GM12878 (cell line): ENCODE results near the gene URB1. TPM values are rescaled to one million over a fixed set of nuclear protein-coding genes. Genes with fewer than 3 reads are reported as not detected.

Experiments used
- ATAC-seq: fragments of 200-7000 bp; cut with Tn5 transposase; 3 replicates; pipeline ENCODE4 v1.9.1; 2020; ENCODE audit warnings: mild to moderate bottlenecking, moderate library complexity
- BruUV-seq: library from RNA; stranded (reverse); fragments of 400-500 nt; replicated peaks from 2 replicates; lab custom pipeline; 2021; lab: Mats Ljungman, UMichigan
- CTCF ChIA-PET: fragments of 300-600 bp; sonication (Branson Sonifier 250); formaldehyde crosslinking; extraction: SDS; loops from one replicate; lab custom pipeline; 2021; ENCODE audit warnings: inconsistent platforms; lab: Yijun Ruan, JAX
- POLR2A ChIA-PET: fragments of 350-600 bp; formaldehyde crosslinking; extraction: SDS; loops from one replicate; lab custom pipeline; 2021; ENCODE audit warnings: inconsistent platforms; lab: Charles Lee
- RAD21 ChIA-PET: fragments of 300-600 bp; sonication (Branson Sonifier 250); formaldehyde crosslinking; loops from one replicate; lab custom pipeline; 2023; ENCODE audit warnings: antibody characterized with exemption; ENCODE audit not compliant: unreplicated experiment; lab: Charles Lee
- SMC1A ChIA-PET: fragments of 300-600 bp; sonication (Branson Sonifier 250); formaldehyde crosslinking; loops from one replicate; lab custom pipeline; 2023; ENCODE audit not compliant: unreplicated experiment, uncharacterized antibody; lab: Charles Lee
- DNase-seq: peaks from one replicate; pipeline ENCODE4 v3.0.0-alpha.2; 2011; ENCODE audit warnings: low read depth, low spot score
- FAIRE-seq: peaks from 3 replicates; lab custom pipeline; 2011; peaks lifted over from hg19 to GRCh38; lab: Jason Lieb, UNC
- H2AFZ ChIP-seq: 2 replicates; pipeline ENCODE4 v1.6.0; 2011; ENCODE audit warnings: low read depth, low read length, control low read depth; ENCODE audit not compliant: control insufficient read depth
- H3K27ac ChIP-seq: 2 replicates; pipeline ENCODE4 v1.5.1; 2011; ENCODE audit warnings: control low read depth; ENCODE audit not compliant: control insufficient read depth, insufficient read depth
- H3K27me3 ChIP-seq, 2 experiments: replicated peaks in 1 of 2; 2 replicates each; pipeline versions ENCODE4 v1.6.0 to v1.6.1; 2011; ENCODE audit warnings: low read length in 1 of 2; ENCODE audit not compliant: control insufficient read depth in 2 of 2, insufficient read depth in 2 of 2
- H3K36me3 ChIP-seq, 2 experiments: 2 replicates each; pipeline ENCODE4 v1.5.1; 2011; ENCODE audit warnings: low read length in 1 of 2; ENCODE audit not compliant: control insufficient read depth in 2 of 2, insufficient read depth in 2 of 2
- H3K4me1 ChIP-seq: 2 replicates; pipeline ENCODE4 v1.6.1; 2011; ENCODE audit warnings: mild to moderate bottlenecking, low read length, moderate library complexity, mixed read lengths; ENCODE audit not compliant: control insufficient read depth, insufficient read depth
- H3K4me2 ChIP-seq: 2 replicates; pipeline ENCODE4 v1.6.0; 2011; ENCODE audit warnings: control low read depth; ENCODE audit not compliant: control insufficient read depth, insufficient read depth
- H3K4me3 ChIP-seq: fragments of 200-600 bp; sonication (generic); 2 replicates; pipeline ENCODE4 v1.5.1; 2016
- H3K79me2 ChIP-seq: 2 replicates; pipeline ENCODE4 v1.6.0; 2011; ENCODE audit warnings: low read length; ENCODE audit not compliant: control insufficient read depth, insufficient read depth
- H3K9ac ChIP-seq: 2 replicates; pipeline ENCODE4 v1.8.0; 2011; ENCODE audit warnings: low read length, control low read depth, mixed read lengths; ENCODE audit not compliant: control insufficient read depth, insufficient read depth
- H3K9me3 ChIP-seq: replicated peaks from 3 replicates; pipeline ENCODE4 v1.5.1; 2011; ENCODE audit warnings: mild to moderate bottlenecking, low read length; ENCODE audit not compliant: control insufficient read depth, insufficient read depth
- H4K20me1 ChIP-seq: 2 replicates; pipeline ENCODE4 v1.6.0; 2011; ENCODE audit not compliant: control insufficient read depth, insufficient read depth
- ASH2L ChIP-seq: fragments of 300-600, 200-600 bp; sonication (generic); IDR thresholded peaks from 2 replicates; pipeline ENCODE4 v1.6.1; 2017; ENCODE audit warnings: low read depth, mild to moderate bottlenecking, borderline replicate concordance
- ATF3 ChIP-seq: IDR thresholded peaks from 2 replicates; pipeline ENCODE4 v1.6.1; 2011; ENCODE audit warnings: low read depth, mild to moderate bottlenecking, low read length, moderate library complexity, borderline replicate concordance; ENCODE audit errors: extremely low read depth
- CBX3 ChIP-seq: fragments of 200-600 bp; sonication (generic); IDR thresholded peaks from 2 replicates; pipeline ENCODE4 v1.6.1; 2016; ENCODE audit warnings: low read depth, borderline replicate concordance
- E2F8 ChIP-seq: fragments of 450-650 bp; IDR thresholded peaks from 2 replicates; pipeline ENCODE4 v1.6.1; 2018; ENCODE audit warnings: mild to moderate bottlenecking, low read depth, moderate library complexity; ENCODE audit not compliant: partially characterized antibody
- HDAC2 ChIP-seq: fragments of 200-600 bp; sonication (generic); IDR thresholded peaks from 2 replicates; pipeline ENCODE4 v1.6.1; 2017
- HDAC6 ChIP-seq: fragments of 200-600 bp; sonication (generic); IDR thresholded peaks from one replicate; pipeline ENCODE4 v1.8.0; 2017; ENCODE audit warnings: antibody characterized with exemption; ENCODE audit not compliant: unreplicated experiment
- MEF2A ChIP-seq: IDR thresholded peaks from 2 replicates; pipeline ENCODE4 v1.6.1; 2011; ENCODE audit warnings: low read depth, mild to moderate bottlenecking, low read length, moderate library complexity; ENCODE audit not compliant: insufficient read depth
- MYB ChIP-seq: fragments of 150-350 bp; IDR thresholded peaks from 2 replicates; pipeline ENCODE4 v1.6.1; 2014; ENCODE audit warnings: mild to moderate bottlenecking, low read depth, low read length, borderline replicate concordance
- NBN ChIP-seq: fragments of 450-650 bp; IDR thresholded peaks from 2 replicates; pipeline ENCODE4 v1.6.1; 2016
- PKNOX1 ChIP-seq: fragments of 450-650 bp; IDR thresholded peaks from 2 replicates; pipeline ENCODE4 v1.6.1; 2016; ENCODE audit warnings: mild to moderate bottlenecking
- SMARCA5 ChIP-seq: fragments of 450-650 bp; IDR thresholded peaks from 2 replicates; pipeline ENCODE4 v1.6.1; 2017; ENCODE audit warnings: mild to moderate bottlenecking
- SREBF1 ChIP-seq: IDR thresholded peaks from 2 replicates; pipeline ENCODE4 v1.6.1; 2012; ENCODE audit warnings: mild to moderate bottlenecking, low read length
- ZNF274 ChIP-seq: IDR thresholded peaks from one replicate; pipeline ENCODE4 v1.8.0; 2011; ENCODE audit not compliant: insufficient read length, insufficient read depth
- ZZZ3 ChIP-seq: IDR thresholded peaks from 2 replicates; pipeline ENCODE4 v1.6.1; 2011; ENCODE audit warnings: low read depth; ENCODE audit not compliant: control insufficient read depth, insufficient read length
- WGBS: methylation state at CpG from one replicate; pipeline ENCODE4 v1.1.6; 2016; ENCODE audit warnings: low lambda C conversion rate; ENCODE audit not compliant: insufficient replicate concordance, insufficient coverage; ENCODE audit errors: missing lambda C conversion rate; 5-methylcytosine and 5-hydroxymethylcytosine counted together
- in situ Hi-C: fragments of 300-500 bp; cut with MboI; formaldehyde crosslinking; loops from 9 replicates; pipeline ENCODE4 v1.14.3; 2018; ENCODE audit warnings: mixed read lengths
- intact Hi-C: fragments of 100-400 bp; cut with micrococcal nuclease; formaldehyde crosslinking; loops from one replicate; pipeline ENCODE4 v1.14.2; 2022; ENCODE audit not compliant: unreplicated experiment
- polyA plus RNA-seq, 11 experiments: library from polyadenylated mRNA; depleted of rRNA in 4 of 11; unstranded in 6 of 11; stranded (reverse) in 5 of 11; fragments of >200 nt; fragmentation: Nextera tagmentation in 4 of 11; fragmentation: Illumina TruSeq in 1 of 11; extraction: Ambion mirVana in 4 of 11; extraction: Trizol in 1 of 11; gene quantifications; 1 replicate in 1 of 11; 2 replicates in 10 of 11; pipeline versions ENCODE4 v1.2.1 to v1.2.3, GENCODE V29; 2011 to 2016; ENCODE audit warnings: inconsistent platforms in 2 of 11, missing spikeins in 2 of 11, low read depth in 1 of 11
- total RNA-seq, 4 experiments: library from RNA; depleted of rRNA in 3 of 4; stranded (reverse); fragments of >200 nt in 3 of 4; fragmentation: Illumina TruSeq in 1 of 4; extraction: Trizol in 1 of 4; gene quantifications; 2 replicates each; pipeline versions ENCODE4 v1.2.1 to v1.2.3, GENCODE V29; 2013 to 2021

Gene URB1
- total and polyA plus RNA-seq, 10 of the 15 experiments (the other 5 are each of a cell fraction or from before 2014, with no cell fraction given): 0.56 to 23.2 (median 8.9) TPM

- TF ChIP-seq E2F8 (no peak), MEF2A (no peak), SREBF1 (no peak)
Measured at GRCh38 chr21:32368386-32368785, 24.4 kb downstream of the URB1 start (continued).

DNA sequence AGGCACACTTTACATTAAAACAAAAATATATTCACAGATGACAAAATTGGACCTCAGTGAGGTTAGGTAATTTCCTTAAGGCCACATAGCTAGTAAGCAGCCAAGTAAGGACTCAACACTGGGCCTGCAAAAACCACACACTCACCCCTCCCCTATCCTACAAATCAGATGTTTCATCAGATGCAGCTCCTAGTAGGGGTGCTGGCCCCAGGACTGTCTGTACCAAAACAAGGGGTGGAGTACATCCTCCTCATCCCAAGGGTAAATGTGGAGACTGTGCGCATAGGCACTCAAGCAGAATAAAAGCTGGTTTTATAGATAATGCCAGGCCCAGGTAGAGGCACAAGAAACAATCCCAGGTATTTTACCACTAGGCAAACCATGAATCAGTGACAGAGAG, 25.7 kb downstream of the URB1 start:
- ChIA-PET RAD21 (no interaction called here), CTCF (no interaction called here), POLR2A (interaction anchor here (0.6 kb wide), 1 partner anchor 10 kb away, joined by 6 read pairs; no protein-coding TSS in a partner anchor), SMC1A (no interaction called here)
- TF ChIP-seq PKNOX1: no peak
- no peak for TF ChIP-seq ASH2L
- TF ChIP-seq ATF3: no peak
- TF ChIP-seq HDAC6: no peak
- no peak for TF ChIP-seq ZNF274
- TF ChIP-seq ZZZ3: no peak
- TF ChIP-seq NBN: no peak
- no peak for TF ChIP-seq CBX3
- TF ChIP-seq SMARCA5: no peak
- TF ChIP-seq MYB: no peak
- TF ChIP-seq HDAC2: no peak
- H3K4me2 ChIP-seq: no peak overlapping the region
- FAIRE-seq: no peak
- no peak overlapping the region for H3K4me3 ChIP-seq
- H3K27me3 ChIP-seq: no peaks in the 10 kb centered on the region
- no peak overlapping the region for H3K27ac ChIP-seq
- intact Hi-C loops (no loop called here), in situ Hi-C loops (no loop called here)
- H4K20me1 ChIP-seq: no peaks in the 10 kb centered on the region
- no peaks in the 10 kb centered on the region for H3K9me3 ChIP-seq
- no peaks in the 10 kb centered on the region for H3K4me1 ChIP-seq
- WGBS: 100% methylated on average over 1 of the region's 1 CpG
- DNase-seq: no peak
- BruUV-seq: no TSS peak
- H3K36me3 ChIP-seq: peaks cover 27 to 39% of the 10 kb centered on the region in 2 experiments
- no peak overlapping the region for H3K9ac ChIP-seq
- H3K79me2 ChIP-seq: no peaks in the 10 kb centered on the region
- no peak for ATAC-seq
- H2AFZ ChIP-seq: no peak overlapping the region
